GM19035 (cell line): ENCODE measurements around the gene CD209.

Experiments
- ATAC-seq: cut with Tn5 transposase; IDR thresholded peaks from one replicate; pipeline ENCODE4 v1.9.1; 2021; ENCODE audit not compliant: unreplicated experiment

CD209 gene

DNA sequence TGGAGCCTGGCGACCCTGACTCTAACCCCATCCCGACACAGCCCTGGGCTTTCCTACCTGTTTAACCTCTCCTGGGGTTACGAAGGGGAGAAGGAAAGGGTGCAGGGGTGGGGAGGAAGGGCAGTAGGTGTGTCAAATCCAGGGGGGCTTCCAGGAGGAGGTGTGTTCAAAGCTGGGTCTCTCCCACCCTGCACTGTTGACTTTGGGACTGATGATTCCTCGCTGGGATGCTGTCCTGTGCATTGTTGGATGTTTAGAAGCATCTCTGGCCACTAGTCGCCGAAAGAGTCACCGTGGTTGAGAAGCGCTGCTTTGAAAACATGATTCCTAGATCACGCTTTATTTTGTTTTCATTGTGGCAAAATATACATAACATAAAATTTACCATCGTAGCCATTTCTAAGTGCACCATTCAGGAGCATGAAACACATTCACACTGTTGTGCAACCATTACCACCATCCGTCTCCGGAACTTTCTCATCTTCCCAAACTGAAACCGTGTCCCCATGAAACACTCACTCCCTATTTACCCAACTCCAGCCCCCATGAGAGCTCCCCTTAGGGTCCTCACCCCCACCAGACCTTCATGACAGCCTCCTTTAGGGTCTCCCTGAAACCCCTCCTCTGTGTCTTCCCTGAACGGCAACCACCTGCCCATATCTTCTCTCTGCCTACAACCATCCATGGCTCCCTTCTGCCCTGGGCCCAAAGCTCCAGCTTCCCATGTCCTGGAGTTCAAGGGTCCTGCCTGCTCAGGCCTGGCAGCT is 41.0 kb downstream of the CD209 start:
- ATAC-seq = no peak

DNA sequence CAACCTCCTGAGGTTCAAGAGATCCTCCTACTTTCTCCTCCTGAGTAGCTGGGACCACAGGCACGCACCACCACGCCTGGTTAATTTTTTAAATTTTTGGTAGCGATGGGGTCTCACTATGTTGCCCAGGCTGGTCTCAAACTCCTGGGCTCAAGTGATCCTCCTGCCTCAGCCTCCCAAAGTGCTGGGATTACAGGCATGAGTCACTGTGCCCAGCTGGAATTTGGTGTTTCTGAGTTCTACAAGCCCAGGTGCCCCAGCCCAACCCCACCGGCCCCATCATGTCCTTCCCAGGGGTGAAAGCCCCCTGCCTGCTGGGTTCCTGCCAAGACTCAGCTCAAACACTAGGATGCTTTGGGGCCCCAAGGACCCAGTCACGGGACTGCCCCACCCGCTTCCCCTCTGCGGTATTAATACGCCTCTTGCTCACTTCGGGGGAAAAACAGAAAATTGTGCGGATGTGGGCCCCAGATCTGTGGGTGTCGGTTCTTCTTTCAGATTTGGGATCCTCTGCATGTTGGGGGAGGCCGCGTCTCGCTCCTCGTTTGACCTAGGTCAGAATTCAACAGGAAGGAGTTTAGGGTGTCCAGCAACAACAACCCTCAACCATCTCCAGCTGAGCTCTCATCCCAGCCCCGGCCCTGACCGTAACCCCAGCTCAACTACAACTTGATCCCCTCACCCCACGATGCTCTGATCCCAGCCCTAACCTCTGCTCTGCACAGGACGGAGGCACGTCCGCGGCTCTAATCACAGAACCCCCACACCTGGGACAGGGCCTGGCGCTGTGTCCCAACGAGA is 41.7 kb downstream of the CD209 start:
- peak; percentile 46 for ATAC-seq

DNA sequence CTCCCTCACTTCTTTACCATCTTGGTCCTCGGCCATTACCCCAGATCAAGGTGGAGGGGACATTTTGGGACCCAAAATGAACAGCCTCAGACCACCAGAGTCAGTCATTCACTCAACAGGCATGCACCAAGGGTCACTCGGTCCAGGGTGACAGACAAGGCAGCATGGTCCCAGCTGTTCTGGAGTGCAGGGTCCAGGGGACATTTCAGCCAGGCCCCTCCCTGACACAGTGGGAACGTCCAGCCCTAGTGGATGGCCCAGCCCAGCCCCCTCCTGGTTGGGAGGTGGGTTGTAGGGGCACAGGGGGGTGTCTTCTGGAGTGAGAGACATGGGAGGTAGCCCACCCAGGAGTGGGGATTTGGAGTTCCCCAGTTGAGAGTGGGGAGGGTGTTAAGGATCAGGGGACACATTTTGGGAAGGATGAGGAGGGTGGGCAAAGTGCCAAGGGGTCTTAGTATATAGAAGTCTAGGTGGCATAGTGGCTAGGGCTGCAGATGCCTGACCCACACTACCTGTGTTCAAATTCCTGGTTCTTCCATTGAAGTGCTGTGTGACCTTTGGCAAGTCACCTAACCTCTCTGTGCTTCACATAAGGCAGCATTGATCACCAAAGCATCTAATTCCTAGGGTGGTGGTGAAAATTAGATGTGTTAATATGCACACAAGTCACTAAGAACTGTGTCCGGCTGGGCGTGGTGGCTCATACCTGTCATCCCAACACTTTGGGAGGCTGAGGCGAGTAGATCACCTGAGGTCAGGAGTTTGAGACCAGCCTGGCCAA is 42.9 kb downstream of the CD209 start:
- ATAC-seq = no peak

DNA sequence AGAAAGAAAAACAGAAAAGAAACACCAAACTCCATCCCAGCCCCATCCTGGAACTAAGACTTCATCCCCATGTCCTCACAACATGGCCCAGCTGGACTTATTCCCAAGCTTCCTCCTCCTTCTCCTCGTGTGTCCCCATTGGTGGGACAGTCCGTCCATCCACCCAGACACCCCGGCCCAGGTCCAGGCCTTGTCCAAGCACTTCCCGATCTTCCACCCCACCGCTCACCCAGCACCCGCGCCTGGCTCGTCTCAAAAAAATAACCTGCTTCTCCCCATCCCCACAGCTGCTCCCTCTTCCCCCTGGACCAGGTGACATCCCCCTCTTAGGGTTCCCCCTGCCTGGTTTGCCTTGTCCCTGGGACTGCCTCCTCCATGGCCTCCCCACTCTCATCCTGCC is 44.0 kb downstream of the CD209 start:
- ATAC-seq = no peak

DNA sequence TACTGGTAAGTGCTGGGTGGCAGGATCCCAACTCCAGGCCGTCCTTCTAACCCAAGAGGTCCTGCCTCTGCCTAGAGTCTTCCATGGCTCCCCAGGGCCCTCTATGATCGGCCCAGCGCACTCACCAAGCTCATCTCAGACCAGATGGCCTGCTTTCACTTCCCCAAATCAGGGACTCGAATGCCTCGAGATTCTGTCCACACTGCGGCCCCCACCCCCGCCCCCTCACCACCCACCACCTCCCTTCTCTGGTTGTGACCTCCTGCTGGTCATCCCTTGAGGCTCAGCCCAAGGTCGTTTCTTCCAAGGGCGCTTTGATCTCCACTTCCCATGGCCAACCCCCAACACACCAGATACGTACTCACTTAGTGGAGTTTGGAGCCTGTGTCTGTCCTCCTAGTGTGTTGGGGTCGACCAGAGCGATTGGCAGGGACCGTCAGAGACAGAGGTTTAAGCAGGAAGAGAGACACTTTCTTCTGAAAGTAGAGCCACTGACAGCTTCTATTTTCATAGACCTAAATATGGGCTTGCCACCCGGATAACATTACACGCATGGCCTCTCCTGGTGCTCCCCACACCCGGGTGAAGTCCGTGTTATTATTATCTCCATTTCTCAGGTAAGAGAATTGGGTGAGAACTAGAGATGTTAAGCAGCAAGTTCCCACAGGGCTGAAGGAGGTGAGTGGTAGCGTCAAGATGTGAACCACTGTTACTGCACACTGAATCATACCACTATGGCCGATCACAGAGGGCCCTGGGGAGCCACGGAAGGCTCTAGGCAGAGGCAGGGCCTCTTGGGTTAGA is 45.5 kb downstream of the CD209 start, which contains the start of gene FCER2:
FCER2 (minus strand) TSS at position 478 of the 804 bp plus-strand sequence. CDS start 2,371 bp downstream, outside the sequence.
- ATAC-seq = peak; percentile 54

DNA sequence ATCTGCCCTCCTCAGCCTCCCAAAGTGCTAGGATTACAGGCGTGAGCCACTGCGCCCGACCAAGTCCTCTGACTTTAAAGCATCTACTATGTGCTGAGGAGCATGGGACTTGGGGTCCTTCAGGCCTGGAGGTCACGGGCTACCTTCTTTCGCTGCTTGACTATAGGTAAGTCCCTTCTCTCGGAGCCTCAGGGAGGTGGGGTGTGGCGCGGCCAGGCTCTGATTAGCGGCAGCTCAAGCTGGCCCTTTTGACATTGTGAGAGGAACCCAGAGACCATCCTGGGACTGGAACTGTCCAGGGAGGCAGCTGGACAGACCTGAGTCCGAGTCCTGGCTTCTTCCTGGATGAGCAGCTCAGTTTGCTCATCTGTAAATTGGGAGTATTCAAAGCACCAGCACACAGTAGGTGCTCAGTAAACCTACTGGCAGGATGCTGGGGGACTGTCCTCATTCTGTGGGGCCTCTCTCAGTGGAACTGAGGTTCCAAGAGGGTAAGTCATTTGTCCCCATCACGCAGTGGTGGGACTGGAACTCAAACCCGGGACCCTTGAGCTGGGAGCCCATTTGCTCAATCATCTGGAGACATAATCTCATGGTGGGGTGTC is 46.2 kb downstream of the CD209 start:
- no peak for ATAC-seq

DNA sequence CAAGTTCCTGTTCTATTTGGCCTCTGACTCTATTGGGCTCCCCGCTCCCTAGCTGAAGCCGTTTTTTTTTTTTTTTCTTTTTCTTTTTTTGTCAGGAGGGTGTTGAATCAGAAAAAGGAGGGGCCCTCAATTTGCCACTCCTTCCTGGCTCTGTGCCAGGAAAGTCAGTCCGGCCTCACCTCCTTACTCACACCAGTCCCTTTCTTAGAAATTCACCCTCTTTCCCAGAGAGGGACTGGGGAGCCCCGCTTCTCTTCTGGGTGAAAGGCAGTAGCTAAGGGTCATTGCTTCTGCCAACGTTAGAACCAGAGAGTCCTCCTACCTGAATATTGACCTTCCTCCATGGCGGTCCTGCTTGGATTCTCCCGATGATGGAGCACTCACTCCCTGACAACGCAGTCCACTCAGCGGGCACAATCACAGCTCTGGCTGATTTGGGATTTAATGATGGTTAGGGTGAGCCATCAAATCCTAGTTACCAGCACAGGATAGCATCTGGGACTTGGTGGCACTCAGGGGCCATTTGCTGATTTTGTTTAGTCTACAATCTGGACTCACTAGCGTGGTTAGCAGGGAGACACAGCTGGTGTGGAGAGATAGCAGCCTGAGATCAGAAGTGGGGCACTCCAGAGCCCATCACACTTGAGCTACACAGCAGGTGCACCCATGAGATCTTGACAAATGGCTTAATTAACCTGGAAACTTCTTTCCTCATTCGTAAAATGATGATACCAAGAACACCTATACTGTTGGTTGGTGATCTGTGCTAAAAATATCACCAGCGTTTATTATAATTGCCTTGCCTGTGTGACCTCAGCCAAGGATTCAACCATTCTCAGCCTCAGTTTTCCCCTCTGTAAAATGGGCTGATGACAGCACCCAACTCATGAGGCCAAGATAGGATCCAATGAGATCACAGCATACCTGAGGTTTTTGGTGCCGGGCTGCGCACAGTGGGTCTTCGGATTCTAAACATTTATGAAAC is 47.6 kb downstream of the CD209 start:
- ATAC-seq = no peak

DNA sequence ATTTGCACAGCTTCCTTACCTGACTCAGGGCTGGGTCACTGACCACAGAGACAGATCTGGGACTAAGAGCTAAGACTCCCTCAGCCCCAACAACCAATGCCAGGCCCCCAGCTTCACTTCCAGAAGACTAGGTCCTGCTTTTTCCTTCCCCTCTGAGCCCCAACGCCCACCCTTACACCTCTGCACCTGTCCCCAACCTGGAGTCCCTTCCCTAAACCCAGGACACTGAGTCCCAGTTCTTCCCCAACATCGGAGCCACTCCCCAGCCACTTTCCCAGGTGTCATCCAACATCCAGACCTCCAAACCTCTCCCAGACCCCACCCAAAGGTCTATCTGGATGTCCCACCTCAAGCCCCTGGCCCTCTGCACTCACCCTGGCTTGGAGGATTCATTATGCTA is 48.3 kb downstream of the CD209 start:
- ATAC-seq = no peak

DNA sequence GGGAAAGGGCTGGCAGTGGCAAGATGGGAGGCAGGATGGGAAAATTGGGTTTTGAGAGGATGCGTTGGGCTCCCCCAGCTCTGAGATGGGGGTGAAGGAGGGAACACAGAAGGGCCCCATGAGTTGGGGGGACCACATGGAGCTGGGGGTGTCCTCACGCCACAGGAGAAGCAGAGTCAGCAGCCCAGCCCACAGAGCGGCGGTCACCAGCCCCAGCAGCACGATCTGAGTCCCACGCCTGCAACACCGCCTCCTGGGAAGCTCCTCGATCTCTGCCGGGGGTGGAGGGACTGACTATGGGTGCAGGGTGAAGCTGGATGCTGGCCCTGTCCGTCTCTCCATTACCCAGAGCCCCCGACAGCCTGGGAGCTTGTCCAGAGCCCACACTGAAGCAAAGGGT is 48.8 kb downstream of the CD209 start:
- ATAC-seq = no peak

DNA sequence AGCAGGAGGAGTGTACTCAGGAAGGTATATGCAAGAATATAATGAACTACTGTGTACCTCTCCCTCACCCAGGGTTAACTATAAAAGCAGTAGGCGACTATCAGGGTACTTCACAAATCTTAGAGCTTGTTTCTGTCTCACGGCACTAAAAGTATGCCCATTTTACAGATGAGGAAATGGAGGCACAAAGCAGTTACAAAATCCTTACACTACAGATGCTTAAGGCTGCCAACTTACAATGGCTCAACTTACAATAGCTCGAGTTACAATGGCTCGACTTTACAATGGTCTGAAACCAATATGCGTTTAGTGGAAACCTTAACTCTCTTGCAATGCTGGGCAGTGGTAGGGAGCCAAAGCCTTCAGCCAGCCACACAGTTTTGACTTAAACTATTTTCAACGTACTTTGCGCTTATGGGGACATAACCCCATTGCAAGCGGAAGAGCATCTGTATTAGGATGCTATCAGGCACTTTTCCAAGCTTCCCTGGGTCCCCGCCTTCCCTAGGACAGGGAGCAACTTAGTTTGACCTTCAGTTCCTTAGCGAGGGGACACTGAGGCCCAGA is 49.5 kb downstream of the CD209 start:
- no peak for ATAC-seq

DNA sequence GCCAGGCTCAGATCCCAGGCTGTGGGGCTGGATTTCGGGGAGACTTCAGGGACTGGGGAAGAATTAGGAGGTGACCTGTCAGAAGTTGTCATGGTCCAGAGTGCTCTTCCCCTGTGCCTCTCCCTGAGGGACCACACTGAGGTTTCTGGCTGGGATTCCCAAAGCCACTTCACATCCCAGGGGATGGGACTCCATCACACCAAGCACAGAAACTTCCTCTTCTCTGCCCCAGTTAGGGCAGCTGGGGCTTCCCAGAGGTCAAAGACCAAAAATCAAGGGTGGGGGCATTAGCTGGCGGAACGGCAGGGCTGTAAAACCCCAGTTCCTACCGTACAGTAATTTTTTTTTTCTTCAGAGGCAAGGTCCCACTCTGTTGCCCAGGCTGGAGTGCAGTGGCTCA is 52.8 kb downstream of the CD209 start:
- ATAC-seq = no peak

DNA sequence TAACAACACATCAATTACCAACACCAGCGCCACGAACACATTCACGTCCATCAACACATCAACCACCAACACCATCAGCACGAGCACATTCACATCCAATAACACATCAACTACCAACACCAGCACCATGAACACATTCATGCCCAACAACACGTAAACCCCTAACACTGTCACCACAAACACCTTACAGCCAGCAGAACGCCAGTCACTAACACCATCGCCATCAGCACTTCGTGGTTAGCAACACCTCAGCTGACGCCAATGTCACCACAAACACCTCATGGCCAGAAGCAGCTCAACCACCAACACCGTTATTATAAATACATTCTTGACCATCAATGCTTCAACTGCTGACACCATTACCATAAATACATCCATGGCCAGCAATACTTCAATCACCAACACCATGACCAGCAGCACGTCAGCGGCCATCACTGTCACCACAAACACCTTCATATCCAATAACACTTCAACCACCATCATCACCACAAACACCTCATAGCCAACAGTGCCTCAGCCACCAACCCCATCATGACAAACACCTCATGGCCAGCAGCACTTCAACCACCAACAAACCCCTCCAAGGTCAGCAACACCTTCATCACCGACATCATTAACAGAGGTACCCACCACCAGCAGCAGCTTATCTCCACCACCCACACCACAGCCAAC is 54.8 kb downstream of the CD209 start:
- ATAC-seq = no peak

DNA sequence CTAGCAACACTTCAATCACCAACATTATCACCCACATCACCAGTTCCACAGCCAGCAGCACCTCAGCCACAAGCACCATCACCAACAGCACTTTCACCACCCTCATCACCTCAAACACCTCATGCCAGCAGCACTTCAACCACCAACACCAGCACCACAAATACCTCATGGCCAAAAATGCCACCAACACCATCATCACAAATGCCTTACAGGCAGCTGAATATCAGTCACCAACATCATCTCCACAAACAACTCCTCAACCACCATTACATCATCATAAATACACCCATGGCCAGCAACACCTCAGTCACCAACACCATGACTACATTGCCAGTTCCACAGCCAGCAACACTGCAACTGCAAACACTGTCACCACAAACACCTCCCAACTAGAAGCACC is 55.8 kb downstream of the CD209 start:
- ATAC-seq = no peak

DNA sequence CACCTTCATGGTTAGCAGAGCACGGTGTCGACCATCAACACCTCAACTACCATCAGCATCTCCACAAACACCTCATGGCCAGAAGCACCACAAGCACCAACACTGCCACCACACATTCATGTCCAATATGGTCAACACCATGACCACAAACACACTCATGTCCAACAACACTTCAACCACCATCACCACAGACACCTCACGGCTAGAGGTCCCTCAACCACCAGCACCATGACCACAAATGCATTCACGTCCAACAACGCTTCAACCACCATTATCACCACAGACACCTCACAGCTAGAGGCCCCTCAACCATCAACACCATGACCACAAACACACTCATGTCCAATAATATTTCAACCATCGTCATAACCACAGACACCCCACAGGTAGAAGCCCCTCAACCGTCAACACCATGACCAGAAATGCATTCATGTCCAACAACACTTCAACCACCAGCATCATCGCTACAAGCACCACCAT is 56.5 kb downstream of the CD209 start:
- no peak for ATAC-seq
